Measurements from ENCODE around the gene ISOC2. TPM values are rescaled to one million over a fixed set of nuclear protein-coding genes. Genes with fewer than 3 reads are reported as not detected.

The ISOC2 gene
- total RNA-seq, 1 experiment from 2014 or later: 72.2 TPM

GRCh38 chr19:55452749-55453346 lies 8.6 kb downstream of the ISOC2 start:
- Histone ChIP-seq H3K23me2 (ENCODE audit: insufficient read length, low read depth, low read length, poor library complexity, severe bottlenecking) (peaks cover 4% of the 10 kb centered on the region), H2BK20ac (ENCODE audit: low read depth, low read length, poor library complexity, severe bottlenecking) (no peak overlapping the region), H3K79me1 (ENCODE audit: insufficient read depth, low read depth, low read length, poor library complexity, severe bottlenecking) (no peaks in the 10 kb centered on the region), H3K23ac (ENCODE audit: insufficient read length, low read depth, low read length) (no peak overlapping the region), H4K91ac (ENCODE audit: insufficient read length, low read depth, low read length) (no peak overlapping the region), H3K9ac (ENCODE audit: extremely low read depth, insufficient read length, low read length) (no peak overlapping the region), H3K18ac (ENCODE audit: insufficient read length, low read depth, low read length) (no peak overlapping the region), H3K4me1 (ENCODE audit: insufficient read depth, low read length) (no peaks in the 10 kb centered on the region), H3K4ac (ENCODE audit: low read depth, low read length) (no peak overlapping the region), H2AFZ (ENCODE audit: low read length) (no peak overlapping the region), H3K79me2 (ENCODE audit: insufficient read depth, low read length) (no peaks in the 10 kb centered on the region), H2AK5ac (ENCODE audit: insufficient read length, low read length) (no peak overlapping the region), H4K20me1 (ENCODE audit: control insufficient read depth, insufficient read depth, insufficient read length) (no peaks in the 10 kb centered on the region), H3K14ac (ENCODE audit: insufficient read depth, low read length) (no peak overlapping the region), H2BK12ac (ENCODE audit: insufficient read length, low read depth, low read length) (no peak overlapping the region), H4K8ac (replicated peaks; ENCODE audit: insufficient read length, low read depth, low read length) (no peak overlapping the region), H2BK120ac (ENCODE audit: low read depth, low read length, poor library complexity, severe bottlenecking) (no peak overlapping the region), H3K56ac (ENCODE audit: insufficient read length, low read depth, low read length) (no peak overlapping the region), H3K27me3 (ENCODE audit: insufficient read depth, low read length) (peaks cover 25% of the 10 kb centered on the region; the same call in 1 of the 2 replicates), H2BK5ac (ENCODE audit: insufficient read length, low read length) (no peak overlapping the region), H3K27ac (ENCODE audit: insufficient read length, low read depth, low read length) (no peak overlapping the region), H3T11ph (ENCODE audit: low read length) (no peak overlapping the region), H2BK15ac (ENCODE audit: low read depth, low read length) (no peak overlapping the region), H3K4me2 (ENCODE audit: insufficient read depth, insufficient read length, low read length) (peak overlapping the region; percentile 86), H4K5ac (ENCODE audit: insufficient read length, low read depth, low read length) (no peak overlapping the region), H3K9me3 (ENCODE audit: control insufficient read depth, low read depth, low read length) (no peaks in the 10 kb centered on the region)
- H3K36me3 Mint-ChIP-seq (ENCODE audit: insufficient read depth in 1 of 3, low read depth in 3 of 3): peaks cover 15 to 18% (median 16%) of the 10 kb centered on the region in 3 experiments; a peak in 5 of 7 replicates
- H3K9me3 Mint-ChIP-seq: no peaks in the 10 kb centered on the region; a peak in 1 of 5 replicates
- peak; percentile 93 for DNase-seq
- H3K4me1 Mint-ChIP-seq: peaks cover 3 to 15% of the 10 kb centered on the region in 2 experiments; a peak in 3 of 4 replicates
- H3K27me3 Mint-ChIP-seq (ENCODE audit: low read depth): peaks cover 27% of the 10 kb centered on the region
- no CpG with 5 or more reads among the region's 34 CpGs for WGBS (ENCODE audit: extremely low coverage, insufficient read length, low lambda C conversion rate)
- H3K27ac Mint-ChIP-seq: peak overlapping the region in 1 of 3 experiments; percentile 27; a peak in 1 of 7 replicates
- TF ChIP-seq, protein P1, sequence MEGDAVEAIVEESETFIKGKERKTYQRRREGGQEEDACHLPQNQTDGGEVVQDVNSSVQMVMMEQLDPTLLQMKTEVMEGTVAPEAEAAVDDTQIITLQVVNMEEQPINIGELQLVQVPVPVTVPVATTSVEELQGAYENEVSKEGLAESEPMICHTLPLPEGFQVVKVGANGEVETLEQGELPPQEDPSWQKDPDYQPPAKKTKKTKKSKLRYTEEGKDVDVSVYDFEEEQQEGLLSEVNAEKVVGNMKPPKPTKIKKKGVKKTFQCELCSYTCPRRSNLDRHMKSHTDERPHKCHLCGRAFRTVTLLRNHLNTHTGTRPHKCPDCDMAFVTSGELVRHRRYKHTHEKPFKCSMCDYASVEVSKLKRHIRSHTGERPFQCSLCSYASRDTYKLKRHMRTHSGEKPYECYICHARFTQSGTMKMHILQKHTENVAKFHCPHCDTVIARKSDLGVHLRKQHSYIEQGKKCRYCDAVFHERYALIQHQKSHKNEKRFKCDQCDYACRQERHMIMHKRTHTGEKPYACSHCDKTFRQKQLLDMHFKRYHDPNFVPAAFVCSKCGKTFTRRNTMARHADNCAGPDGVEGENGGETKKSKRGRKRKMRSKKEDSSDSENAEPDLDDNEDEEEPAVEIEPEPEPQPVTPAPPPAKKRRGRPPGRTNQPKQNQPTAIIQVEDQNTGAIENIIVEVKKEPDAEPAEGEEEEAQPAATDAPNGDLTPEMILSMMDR (conservative IDR thresholded peaks at IDR 0.05): no peak
- H3K4me3 Mint-ChIP-seq: peak overlapping the region; percentile 35 to 87

All from H9 (cell line).